Measurements from ENCODE around the gene B3GLCT. TPM values are rescaled to one million over a fixed set of nuclear protein-coding genes. Genes with fewer than 3 reads are reported as not detected.
A peak's percentile ranks its signal among the peaks of the same experiment; 100 is the strongest.

The B3GLCT gene
- total RNA-seq, 3 donors from 2014 or later (not counting 1 experiment from before 2014, with no cell fraction given): 6.0 to 8.1 (median 6.2) TPM

DNA sequence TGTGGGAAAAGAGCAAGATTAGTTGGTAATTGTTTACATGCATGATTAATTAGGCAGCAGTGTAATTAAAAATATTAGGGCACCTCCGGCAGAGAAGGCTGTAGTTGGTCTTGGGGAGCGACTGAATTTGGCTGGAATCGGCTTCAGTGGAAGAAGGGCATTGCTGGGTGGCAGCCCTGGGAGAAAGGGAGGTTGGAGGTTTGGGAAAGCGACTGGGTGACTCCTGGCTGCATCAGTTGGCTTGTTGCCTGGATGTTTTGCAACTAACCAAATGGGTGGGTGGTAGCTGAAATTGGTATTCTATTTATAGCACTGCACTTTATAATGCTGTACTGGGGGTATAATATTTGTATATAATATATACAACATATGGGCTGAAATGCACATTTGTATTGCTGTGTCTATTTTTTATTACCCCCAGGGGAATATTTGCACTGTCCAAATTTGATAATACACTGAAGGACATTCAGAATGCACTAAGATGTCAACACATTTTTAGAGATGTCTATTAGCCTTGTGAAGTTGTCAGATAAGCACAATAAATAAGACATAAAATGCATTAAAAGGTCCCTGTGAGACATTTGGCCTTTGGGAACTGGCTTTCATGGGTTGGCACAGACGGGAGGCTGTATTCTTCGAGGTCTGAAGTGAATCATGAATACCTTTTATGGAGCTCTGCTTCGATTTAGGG, 1.7 kb downstream of the B3GLCT start:
- Histone ChIP-seq H3K27me3 (ENCODE audit: control insufficient read depth, insufficient read depth, low read length) (no peaks in the 10 kb centered on the region), H3K4me3 (ENCODE audit: low read length) (no peak overlapping the region), H3K27ac (ENCODE audit: low read length) (no peak overlapping the region), H3K9me3 (ENCODE audit: control insufficient read depth, insufficient read depth, low read length) (no peaks in the 10 kb centered on the region), H3K36me3 (ENCODE audit: control insufficient read depth, insufficient read depth, low read length) (no peaks in the 10 kb centered on the region), H3K4me1 (ENCODE audit: control insufficient read depth, insufficient read depth, low read length) (peaks cover 14% of the 10 kb centered on the region)
- no peaks in the 10 kb centered on the region for H3K9me3 Mint-ChIP-seq
- H3K27ac Mint-ChIP-seq: peak overlapping the region; percentile 56 to 78
- H3K4me3 Mint-ChIP-seq: peak overlapping the region; percentile 85
- WGBS (ENCODE audit: insufficient coverage): 73% methylated on average over 7 of the region's 7 CpGs
- TF ChIP-seq, protein P1, sequence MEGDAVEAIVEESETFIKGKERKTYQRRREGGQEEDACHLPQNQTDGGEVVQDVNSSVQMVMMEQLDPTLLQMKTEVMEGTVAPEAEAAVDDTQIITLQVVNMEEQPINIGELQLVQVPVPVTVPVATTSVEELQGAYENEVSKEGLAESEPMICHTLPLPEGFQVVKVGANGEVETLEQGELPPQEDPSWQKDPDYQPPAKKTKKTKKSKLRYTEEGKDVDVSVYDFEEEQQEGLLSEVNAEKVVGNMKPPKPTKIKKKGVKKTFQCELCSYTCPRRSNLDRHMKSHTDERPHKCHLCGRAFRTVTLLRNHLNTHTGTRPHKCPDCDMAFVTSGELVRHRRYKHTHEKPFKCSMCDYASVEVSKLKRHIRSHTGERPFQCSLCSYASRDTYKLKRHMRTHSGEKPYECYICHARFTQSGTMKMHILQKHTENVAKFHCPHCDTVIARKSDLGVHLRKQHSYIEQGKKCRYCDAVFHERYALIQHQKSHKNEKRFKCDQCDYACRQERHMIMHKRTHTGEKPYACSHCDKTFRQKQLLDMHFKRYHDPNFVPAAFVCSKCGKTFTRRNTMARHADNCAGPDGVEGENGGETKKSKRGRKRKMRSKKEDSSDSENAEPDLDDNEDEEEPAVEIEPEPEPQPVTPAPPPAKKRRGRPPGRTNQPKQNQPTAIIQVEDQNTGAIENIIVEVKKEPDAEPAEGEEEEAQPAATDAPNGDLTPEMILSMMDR (IDR thresholded peaks at IDR 0.05): no peak
- no peak for ATAC-seq
- peaks cover 23 to 28% of the 10 kb centered on the region in 2 donors for H3K4me1 Mint-ChIP-seq
- no peaks in the 10 kb centered on the region for H3K27me3 Mint-ChIP-seq (ENCODE audit: low read depth in 2 of 2)
- no peak for DNase-seq
- no peaks in the 10 kb centered on the region for H3K36me3 Mint-ChIP-seq
- intact Hi-C loops (cut with micrococcal nuclease): no loop called here

DNA sequence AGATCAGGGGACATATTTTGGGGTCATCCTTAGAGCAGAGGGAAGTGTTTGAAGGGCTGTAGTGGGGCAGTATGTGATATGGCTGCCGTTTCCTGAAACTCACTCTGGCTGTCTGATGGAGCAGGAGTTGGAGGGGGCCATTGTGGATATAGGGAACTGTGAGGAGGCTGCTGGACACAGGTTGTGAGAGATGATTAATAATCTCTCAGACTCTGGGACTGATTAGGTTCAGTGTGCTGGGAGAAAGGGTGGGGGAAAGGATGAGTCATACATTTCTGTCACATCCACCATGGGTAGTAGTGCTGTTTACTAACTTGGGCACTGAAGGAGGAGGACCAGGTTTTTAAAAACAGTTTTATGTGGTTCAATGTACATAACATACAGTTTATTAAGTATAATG, 4.8 kb downstream of the B3GLCT start:
- Histone ChIP-seq H3K27me3 (ENCODE audit: control insufficient read depth, insufficient read depth, low read length) (no peaks in the 10 kb centered on the region), H3K36me3 (ENCODE audit: control insufficient read depth, insufficient read depth, low read length) (no peaks in the 10 kb centered on the region), H3K9me3 (ENCODE audit: control insufficient read depth, insufficient read depth, low read length) (no peaks in the 10 kb centered on the region), H3K4me1 (ENCODE audit: control insufficient read depth, insufficient read depth, low read length) (peaks cover 17% of the 10 kb centered on the region), H3K27ac (ENCODE audit: low read length) (no peak overlapping the region), H3K4me3 (ENCODE audit: low read length) (no peak overlapping the region)
- Mint-ChIP-seq H3K9me3 (no peaks in the 10 kb centered on the region), H3K27ac (peak overlapping the region in 1 of 2 donors; percentile 14), H3K4me3 (no peak overlapping the region), H3K4me1 (peaks cover 32 to 40% of the 10 kb centered on the region in 2 donors), H3K36me3 (no peaks in the 10 kb centered on the region), H3K27me3 (ENCODE audit: low read depth in 2 of 2) (no peaks in the 10 kb centered on the region)
- intact Hi-C loops (cut with micrococcal nuclease): no loop called here
- DNase-seq (no peak), ATAC-seq (peak in 1 of 3 donors; percentile 12)
- TF ChIP-seq, protein P1 (IDR thresholded peaks at IDR 0.05): no peak
- WGBS (ENCODE audit: insufficient coverage): 89% methylated on average over 1 of the region's 1 CpG

DNA sequence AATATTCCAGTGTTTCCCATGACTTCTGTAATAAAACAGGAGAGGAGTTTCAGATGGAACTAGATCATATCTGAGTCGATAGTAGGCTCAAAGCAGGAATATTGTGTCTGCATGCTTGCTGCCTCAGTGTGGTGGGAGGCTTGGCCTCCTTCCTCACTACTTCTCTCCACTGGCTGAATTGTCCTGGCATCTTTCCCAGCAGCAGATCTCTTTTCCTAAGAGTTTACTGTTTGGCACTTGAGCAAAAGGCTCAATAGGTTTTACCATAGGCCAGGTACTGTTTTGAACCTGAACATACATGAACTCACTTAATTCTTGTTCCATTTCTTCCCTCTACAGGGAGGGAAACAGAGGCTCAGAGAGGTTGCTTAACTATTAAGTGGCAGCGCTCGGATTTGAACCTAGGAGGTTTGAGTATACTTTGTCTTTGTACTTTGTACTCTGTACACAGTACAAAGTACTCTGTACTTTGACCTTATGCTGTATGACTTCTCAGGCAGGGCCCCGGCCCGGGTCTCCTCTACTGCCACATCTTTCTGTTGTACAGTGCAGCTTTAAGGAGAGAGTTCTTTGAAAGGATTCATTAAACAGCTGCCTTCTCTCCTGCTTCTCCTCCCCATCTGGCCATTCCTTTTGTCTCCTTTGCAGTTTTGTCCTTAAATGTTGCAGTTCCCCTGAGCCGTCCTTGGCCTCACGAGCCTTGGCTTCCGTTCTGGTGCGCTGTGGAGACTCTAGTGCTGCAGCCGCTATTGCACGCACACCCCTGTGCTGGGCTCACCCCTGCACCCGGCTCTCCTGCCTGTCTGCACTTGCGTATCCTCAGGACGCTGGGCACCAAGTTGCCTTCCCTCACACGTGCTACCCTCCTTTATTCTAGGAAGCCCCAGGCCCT, 8.1 kb downstream of the B3GLCT start:
- Histone ChIP-seq H3K4me1 (ENCODE audit: control insufficient read depth, insufficient read depth, low read length) (peaks cover 11% of the 10 kb centered on the region), H3K27me3 (ENCODE audit: control insufficient read depth, insufficient read depth, low read length) (no peaks in the 10 kb centered on the region), H3K9me3 (ENCODE audit: control insufficient read depth, insufficient read depth, low read length) (no peaks in the 10 kb centered on the region), H3K4me3 (ENCODE audit: low read length) (no peak overlapping the region), H3K36me3 (ENCODE audit: control insufficient read depth, insufficient read depth, low read length) (no peaks in the 10 kb centered on the region), H3K27ac (ENCODE audit: low read length) (no peak overlapping the region)
- 84% methylated on average over 13 of the region's 15 CpGs for WGBS (ENCODE audit: insufficient coverage)
- intact Hi-C loops (cut with micrococcal nuclease): no loop called here
- Mint-ChIP-seq H3K4me3 (no peak overlapping the region), H3K27me3 (ENCODE audit: low read depth in 2 of 2) (no peaks in the 10 kb centered on the region), H3K4me1 (peaks cover 30 to 40% of the 10 kb centered on the region in 2 donors), H3K36me3 (no peaks in the 10 kb centered on the region), H3K27ac (peak overlapping the region in 1 of 2 donors; percentile 36), H3K9me3 (no peaks in the 10 kb centered on the region)
- TF ChIP-seq, protein P1 (IDR thresholded peaks at IDR 0.05): no peak
- ATAC-seq (no peak), DNase-seq (no peak)
